Endothelial cell of umbilical vein (primary cell): ENCODE data around the gene HOXC12.

Experiments
- EZH2 ChIP-seq: IDR thresholded peaks from 2 replicates; pipeline ENCODE4 v1.6.1; 2012; ENCODE audit warnings: borderline replicate concordance, low read depth, mild to moderate bottlenecking, moderate library complexity, low read length, inconsistent platforms; ENCODE audit not compliant: severe bottlenecking
- GATA2 ChIP-seq: IDR thresholded peaks from 2 replicates; pipeline ENCODE4 v1.7.0; 2011; ENCODE audit warnings: low read depth, mild to moderate bottlenecking, moderate library complexity, mixed read lengths, low read length; ENCODE audit not compliant: insufficient read length, insufficient read depth
- JUN ChIP-seq: IDR thresholded peaks from 2 replicates; pipeline ENCODE4 v1.6.1; 2011; ENCODE audit warnings: borderline replicate concordance, low read depth; ENCODE audit not compliant: insufficient read length, insufficient read depth
- MYC ChIP-seq: IDR thresholded peaks from one replicate; pipeline ENCODE4 v1.6.1; 2011; ENCODE audit warnings: mild to moderate bottlenecking, low read depth, low read length
- POLR2A ChIP-seq: IDR thresholded peaks from 2 replicates; pipeline ENCODE4 v1.6.1; 2012; ENCODE audit warnings: low read depth, mild to moderate bottlenecking, control low read depth, low read length
- TF ChIP-seq, protein P1 (sequence below), 2 donors: IDR thresholded peaks; 1 replicate in 1 of 2; 2 replicates in 1 of 2; pipeline ENCODE4 v1.5.1; 2011; ENCODE audit warnings: low read length in 2 of 2, mild to moderate bottlenecking in 2 of 2, moderate library complexity in 2 of 2, control low read depth in 1 of 2, inconsistent platforms in 1 of 2, low read depth in 1 of 2; ENCODE audit not compliant: insufficient read depth in 1 of 2; ENCODE audit errors: extremely low read depth in 1 of 2
- TF ChIP-seq, protein P2 (sequence below): IDR thresholded peaks from 2 replicates; pipeline ENCODE4 v1.6.1; 2011; ENCODE audit not compliant: insufficient read depth, insufficient read length

DNA sequence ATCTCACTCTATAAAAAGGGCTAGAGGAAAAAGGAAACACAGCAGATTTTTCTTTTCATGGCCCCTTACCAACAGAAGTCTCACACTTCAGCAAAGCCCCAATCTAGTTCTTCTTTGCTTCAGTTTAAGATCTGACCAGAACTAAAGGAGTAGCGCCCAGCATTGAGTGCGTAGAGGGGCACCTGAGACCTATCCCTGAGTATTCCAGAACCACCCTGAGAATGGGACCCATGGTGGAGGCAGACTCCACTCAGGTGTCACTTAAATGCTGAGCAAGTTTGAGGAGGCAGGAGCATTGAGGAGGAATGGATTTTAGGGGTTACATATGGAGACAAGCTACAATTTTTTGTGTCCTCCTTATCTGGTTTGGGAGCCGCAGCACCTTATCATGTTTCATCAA, 16.4 kb downstream of the HOXC12 start:
- TF ChIP-seq, protein P1, sequence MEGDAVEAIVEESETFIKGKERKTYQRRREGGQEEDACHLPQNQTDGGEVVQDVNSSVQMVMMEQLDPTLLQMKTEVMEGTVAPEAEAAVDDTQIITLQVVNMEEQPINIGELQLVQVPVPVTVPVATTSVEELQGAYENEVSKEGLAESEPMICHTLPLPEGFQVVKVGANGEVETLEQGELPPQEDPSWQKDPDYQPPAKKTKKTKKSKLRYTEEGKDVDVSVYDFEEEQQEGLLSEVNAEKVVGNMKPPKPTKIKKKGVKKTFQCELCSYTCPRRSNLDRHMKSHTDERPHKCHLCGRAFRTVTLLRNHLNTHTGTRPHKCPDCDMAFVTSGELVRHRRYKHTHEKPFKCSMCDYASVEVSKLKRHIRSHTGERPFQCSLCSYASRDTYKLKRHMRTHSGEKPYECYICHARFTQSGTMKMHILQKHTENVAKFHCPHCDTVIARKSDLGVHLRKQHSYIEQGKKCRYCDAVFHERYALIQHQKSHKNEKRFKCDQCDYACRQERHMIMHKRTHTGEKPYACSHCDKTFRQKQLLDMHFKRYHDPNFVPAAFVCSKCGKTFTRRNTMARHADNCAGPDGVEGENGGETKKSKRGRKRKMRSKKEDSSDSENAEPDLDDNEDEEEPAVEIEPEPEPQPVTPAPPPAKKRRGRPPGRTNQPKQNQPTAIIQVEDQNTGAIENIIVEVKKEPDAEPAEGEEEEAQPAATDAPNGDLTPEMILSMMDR (IDR thresholded peaks at IDR 0.05; ENCODE audit: extremely low read depth in 1 of 2, insufficient read depth in 1 of 2, low read depth in 1 of 2, low read length in 2 of 2), result no peak
- TF ChIP-seq POLR2A (no peak), EZH2 (no peak), GATA2 (no peak), JUN (no peak), MYC (no peak)
- TF ChIP-seq, protein P2, sequence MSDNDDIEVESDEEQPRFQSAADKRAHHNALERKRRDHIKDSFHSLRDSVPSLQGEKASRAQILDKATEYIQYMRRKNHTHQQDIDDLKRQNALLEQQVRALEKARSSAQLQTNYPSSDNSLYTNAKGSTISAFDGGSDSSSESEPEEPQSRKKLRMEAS, result no peak
